PC-3 (cell line): ENCODE results near the gene DBT. TPM values are rescaled to one million over a fixed set of nuclear protein-coding genes. Genes with fewer than 3 reads are reported as not detected.

Experiments
- ATAC-seq: fragments of 200-7000 bp; cut with Tn5 transposase; 2 replicates; pipeline ENCODE4 v1.9.1; 2020; ENCODE audit warnings: mild to moderate bottlenecking, moderate library complexity
- BruUV-seq: library from RNA; stranded (reverse); fragments of 400-500 nt; replicated peaks from 2 replicates; lab custom pipeline; 2021; lab: Mats Ljungman, UMichigan
- CTCF ChIA-PET: fragments of 300-600 bp; sonication (Branson Sonifier 250); formaldehyde crosslinking; loops from one replicate; lab custom pipeline; 2022; ENCODE audit warnings: antibody characterized with exemption; lab: Charles Lee
- POLR2A ChIA-PET: fragments of 300-600 bp; sonication (Branson Sonifier 250); formaldehyde crosslinking; loops from one replicate; lab custom pipeline; 2022; ENCODE audit warnings: antibody characterized with exemption; ENCODE audit not compliant: unreplicated experiment; lab: Charles Lee
- DNase-seq: peaks from one replicate; pipeline ENCODE4 v3.0.0-alpha.2; 2015
- H2AFZ ChIP-seq: fragments of 300-600 bp; sonication (generic); 2 replicates; pipeline ENCODE4 v1.6.0; 2016; ENCODE audit warnings: antibody characterized with exemption, low read length
- H3F3A ChIP-seq: fragments of 300-600 bp; sonication (generic); one replicate; pipeline ENCODE4 v1.6.0; 2017; ENCODE audit warnings: antibody characterized with exemption, low read length, control low read depth, mild to moderate bottlenecking; ENCODE audit not compliant: unreplicated experiment
- H3K27ac ChIP-seq: fragments of 300-600 bp; sonication (generic); 2 replicates; pipeline ENCODE4 v1.5.1; 2016; ENCODE audit warnings: mild to moderate bottlenecking, low read length
- H3K27me3 ChIP-seq: fragments of 300-600 bp; sonication (generic); 2 replicates; pipeline ENCODE4 v1.6.1; 2016; ENCODE audit warnings: low read length, mixed read lengths
- H3K36me3 ChIP-seq: fragments of 300-600 bp; sonication (generic); 2 replicates; pipeline ENCODE4 v1.6.1; 2016; ENCODE audit warnings: low read depth, mixed run types, low read length, mixed read lengths
- H3K4me1 ChIP-seq: fragments of 300-600 bp; sonication (generic); 2 replicates; pipeline ENCODE4 v1.5.1; 2016; ENCODE audit warnings: low read length; ENCODE audit not compliant: insufficient read depth
- H3K4me2 ChIP-seq: fragments of 300-600 bp; sonication (generic); 2 replicates; pipeline ENCODE4 v1.6.0; 2016; ENCODE audit warnings: low read length
- H3K4me3 ChIP-seq: fragments of 300-600 bp; sonication (generic); 2 replicates; pipeline ENCODE4 v1.5.1; 2016; ENCODE audit warnings: mild to moderate bottlenecking, low read length, mixed read lengths
- H3K79me2 ChIP-seq: fragments of 300-600 bp; sonication (generic); 2 replicates; pipeline ENCODE4 v1.6.1; 2017; ENCODE audit warnings: low read length, mixed read lengths
- H3K9ac ChIP-seq: fragments of 300-600 bp; sonication (generic); 2 replicates; pipeline ENCODE4 v1.6.0; 2016; ENCODE audit warnings: mild to moderate bottlenecking, low read length
- H3K9me2 ChIP-seq: fragments of 300-600 bp; sonication (generic); replicated peaks from 2 replicates; pipeline ENCODE4 v1.6.1; 2016; ENCODE audit warnings: mixed run types, low read length, mixed read lengths
- H3K9me3 ChIP-seq: fragments of 300-600 bp; sonication (generic); 2 replicates; pipeline ENCODE4 v1.6.1; 2016; ENCODE audit warnings: low read length, mixed read lengths
- H4K20me1 ChIP-seq: fragments of 300-600 bp; sonication (generic); 2 replicates; pipeline ENCODE4 v1.6.1; 2016; ENCODE audit warnings: low read length, mixed read lengths
- CTCF ChIP-seq: fragments of 300-600 bp; sonication (generic); conservative IDR thresholded peaks from 2 replicates; pipeline ENCODE4 v1.5.1; 2017; ENCODE audit warnings: antibody characterized with exemption, low read depth, mild to moderate bottlenecking, low read length
- EZH2 ChIP-seq: fragments of 300-600 bp; sonication (generic); IDR thresholded peaks from one replicate; pipeline ENCODE4 v1.6.1; 2017; ENCODE audit warnings: antibody characterized with exemption, mild to moderate bottlenecking, low read length; ENCODE audit not compliant: unreplicated experiment
- EZH2phosphoT487 ChIP-seq: fragments of 300-600 bp; sonication (generic); IDR thresholded peaks from 2 replicates; pipeline ENCODE4 v1.6.1; 2018; ENCODE audit warnings: mild to moderate bottlenecking, antibody characterized with exemption, low read length, borderline replicate concordance
- intact Hi-C: fragments of 100-400 bp; cut with micrococcal nuclease; formaldehyde crosslinking; loops from 2 replicates; pipeline ENCODE4 v1.9.0; 2023
- total RNA-seq: library from RNA; depleted of rRNA; stranded (reverse); fragments of >200 nt; gene quantifications from 2 replicates; pipeline ENCODE4 v1.2.3, GENCODE V29; 2014

The DBT gene
- total RNA-seq, 1 experiment from 2014 or later = 5.1 TPM

DNA sequence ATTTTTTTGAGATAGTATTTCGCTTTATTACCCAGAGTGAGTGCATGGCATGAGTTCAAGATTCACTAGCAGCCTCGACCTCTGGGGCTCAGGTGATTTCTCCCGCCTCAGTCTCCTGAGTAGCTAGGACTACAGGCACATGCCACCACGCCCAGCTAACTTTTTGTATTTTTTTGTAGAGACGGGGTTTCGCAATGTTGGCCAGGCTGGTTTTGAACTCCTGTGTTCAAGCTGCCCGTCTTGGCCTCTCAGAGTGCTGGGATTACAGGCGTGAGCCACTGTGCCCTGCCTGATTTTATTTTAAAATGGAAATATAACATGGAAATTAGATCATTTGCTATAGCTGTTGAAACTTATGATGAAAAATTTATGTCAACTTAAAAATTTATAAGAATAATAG, 46.5 kb upstream of the DBT start:
- Histone ChIP-seq H3K27me3 (no peaks in the 10 kb centered on the region), H3K4me3 (no peak overlapping the region), H3K36me3 (peaks cover 6% of the 10 kb centered on the region), H4K20me1 (no peaks in the 10 kb centered on the region), H3K4me1 (no peaks in the 10 kb centered on the region), H3K4me2 (no peak overlapping the region), H3K9me2 (no peaks in the 10 kb centered on the region), H3K27ac (no peak overlapping the region), H3K79me2 (no peaks in the 10 kb centered on the region), H3K9me3 (no peaks in the 10 kb centered on the region), H3F3A (no peaks in the 10 kb centered on the region), H3K9ac (no peak overlapping the region), H2AFZ (no peak overlapping the region)
- intact Hi-C loops = loop anchor here (10.0 kb wide), 1 partner anchor 159 kb away; no protein-coding TSS in a partner anchor
- ChIA-PET CTCF (no interaction called here), POLR2A (interaction anchor here (0.7 kb wide), 1 partner anchor 71 kb away, joined by 3 read pairs; no protein-coding TSS in a partner anchor)
- ATAC-seq = no peak
- BruUV-seq = no TSS peak
- no peak for DNase-seq
- TF ChIP-seq EZH2phosphoT487 = no peak
- no peak for TF ChIP-seq CTCF
- no peak for TF ChIP-seq EZH2

DNA sequence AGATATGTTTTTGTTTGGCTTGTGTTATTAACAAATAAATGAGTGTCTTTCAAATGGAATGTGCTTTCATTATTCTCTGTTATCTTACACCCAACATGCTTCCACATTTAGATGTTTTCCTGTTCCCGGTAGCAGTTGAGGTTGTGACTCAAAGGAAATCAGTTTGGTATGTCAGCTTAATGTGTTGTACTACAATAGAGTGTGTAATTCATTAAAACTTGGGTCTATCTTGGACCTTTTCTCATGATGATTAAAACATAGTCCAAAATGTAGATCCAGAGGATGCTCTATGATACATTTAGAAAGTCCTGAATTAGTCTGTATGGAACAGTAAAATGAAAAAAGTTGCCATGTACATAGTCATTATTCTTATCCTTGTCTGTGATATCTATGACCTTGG, 43.1 kb upstream of the DBT start:
- Histone ChIP-seq H3K4me3 (no peak overlapping the region), H3K4me1 (no peaks in the 10 kb centered on the region), H3K9me2 (no peaks in the 10 kb centered on the region), H3K27ac (no peak overlapping the region), H3K4me2 (no peak overlapping the region), H3F3A (no peaks in the 10 kb centered on the region), H3K27me3 (no peaks in the 10 kb centered on the region), H3K79me2 (no peaks in the 10 kb centered on the region), H3K36me3 (peaks cover 23% of the 10 kb centered on the region), H4K20me1 (no peaks in the 10 kb centered on the region), H3K9ac (no peak overlapping the region), H3K9me3 (no peaks in the 10 kb centered on the region), H2AFZ (no peak overlapping the region)
- no peak for ATAC-seq
- ChIA-PET CTCF (no interaction called here), POLR2A (no interaction called here)
- DNase-seq = no peak
- BruUV-seq = no TSS peak
- intact Hi-C loops = loop anchor here (10.0 kb wide), 1 partner anchor 162 kb away; no protein-coding TSS in a partner anchor
- no peak for TF ChIP-seq CTCF
- no peak for TF ChIP-seq EZH2
- no peak for TF ChIP-seq EZH2phosphoT487

DNA sequence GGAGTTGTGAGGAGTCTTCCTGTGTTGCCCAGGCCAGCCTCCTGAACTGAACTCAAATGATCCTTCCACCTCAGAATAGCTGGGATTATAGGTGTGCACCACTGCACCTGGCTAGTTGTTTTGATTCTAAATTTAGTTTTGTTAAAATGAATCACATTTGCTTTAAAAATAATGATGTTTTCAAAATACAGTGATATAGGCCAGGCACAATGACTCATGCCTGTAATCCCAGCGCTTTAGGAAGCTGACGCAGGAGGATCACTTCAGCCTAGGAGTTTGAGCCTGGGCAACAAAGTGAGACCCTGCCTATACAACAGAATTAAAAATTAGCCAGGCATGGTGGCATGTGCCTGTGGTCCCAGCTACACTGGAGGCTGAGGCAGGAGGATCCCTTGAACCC, 40.7 kb upstream of the DBT start:
- POLR2A ChIA-PET = no interaction called here
- H4K20me1 ChIP-seq = no peaks in the 10 kb centered on the region
- H3K9ac ChIP-seq = no peak overlapping the region
- no peaks in the 10 kb centered on the region for H3K9me3 ChIP-seq
- TF ChIP-seq CTCF (no peak), EZH2phosphoT487 (no peak), EZH2 (no peak)
- H3K9me2 ChIP-seq = no peaks in the 10 kb centered on the region
- H3K4me1 ChIP-seq = no peaks in the 10 kb centered on the region
- H3K36me3 ChIP-seq = peaks cover 35% of the 10 kb centered on the region
- no peaks in the 10 kb centered on the region for H3K79me2 ChIP-seq
- no peak overlapping the region for H3K4me3 ChIP-seq
- no peak overlapping the region for H2AFZ ChIP-seq
- no TSS peak for BruUV-seq
- H3K27ac ChIP-seq = no peak overlapping the region
- no peak overlapping the region for H3K4me2 ChIP-seq
- DNase-seq = no peak
- 0 out of 2 replicates have a peak, but pooled peaks have one; percentile 42 for ATAC-seq
- intact Hi-C loops = loop anchor here (10.0 kb wide), 1 partner anchor 165 kb away; no protein-coding TSS in a partner anchor
- H3F3A ChIP-seq = no peaks in the 10 kb centered on the region
- CTCF ChIA-PET = interaction anchor here (0.6 kb wide), 1 partner anchor 578 kb away, joined by 4 read pairs; no protein-coding TSS in a partner anchor
- no peaks in the 10 kb centered on the region for H3K27me3 ChIP-seq
